A549 treated with DMSO at 1 μM for 4 hours (cell line): ENCODE measurements around the gene GLTP. TPM values are rescaled to one million over a fixed set of nuclear protein-coding genes. Genes with fewer than 3 reads are reported as not detected.

Source experiments
- total RNA-seq: library from RNA; stranded (reverse); fragments of 200-300 nt; extraction: Qiagen RNA extraction; gene quantifications from 5 replicates; pipeline ENCODE4 v1.2.3, GENCODE V29; 2022; ENCODE audit warnings: low read depth

The GLTP gene
- total RNA-seq = 19.9 to 22.7 TPM (median 21.4 TPM) in 5 replicates

GRCh38 chr12:109880043-109880931 is at the start of gene GLTP:
GLTP (minus strand) TSS chr12:109880541; CDS start chr12:109880374, 167 bp downstream.

GRCh38 chr12:109899783-109900751 is 19.7 kb upstream of the GLTP start, which contains the start of gene TCHP:
TCHP (plus strand) TSS chr12:109900274; CDS start chr12:109903027, 2,753 bp downstream.

GRCh38 chr12:109833307-109834189 is 46.8 kb downstream of the GLTP start, which contains the start of gene TRPV4:
TRPV4 (minus strand) TSS chr12:109833398; CDS start chr12:109814796, 18,602 bp downstream.

Other genes starting within 250 kb of the GLTP start
- gene FAM222A, start 166.7 kb downstream of the GLTP start, total RNA-seq = 3.9 to 7.6 TPM (median 6.5 TPM) in 5 replicates
- 0.03 to 0.08 TPM (median 0.06 TPM) in 3 of 5 replicates, not detected in the others for gene TRPV4, start 47.1 kb downstream of the GLTP start, total RNA-seq
- 16.1 to 20.1 TPM (median 17.9 TPM) in 5 replicates for gene TCHP, start 19.7 kb upstream of the GLTP start, total RNA-seq
- gene GIT2, start 115.8 kb upstream of the GLTP start, total RNA-seq = 16.4 to 22.5 TPM (median 21.6 TPM) in 5 replicates
- 16.2 to 24.2 TPM (median 19.7 TPM) in 5 replicates for gene ANKRD13A, start 118.9 kb upstream of the GLTP start, total RNA-seq
- gene C12orf76, start 168.0 kb upstream of the GLTP start, total RNA-seq = 6.7 to 7.7 TPM (median 7.7 TPM) in 5 replicates
- 16.0 to 24.4 TPM (median 21.5 TPM) in 5 replicates for gene IFT81, start 243.8 kb upstream of the GLTP start, total RNA-seq